Hindlimb muscle (tissue), 1 donor: ENCODE measurements around the gene TMEM45A. TPM values are rescaled to one million over a fixed set of nuclear protein-coding genes. Genes with fewer than 3 reads are reported as not detected.
"Not testable (repeated sequence)": the region's sequence is repeated elsewhere in the genome, so short reads cannot be mapped to it uniquely, and the experiment has no call there.

ENCODE experiments used
- DNase-seq: peaks from one replicate; pipeline ENCODE4 v3.0.0-alpha.2; 2013
- polyA plus RNA-seq: library from polyadenylated mRNA; unstranded; fragments of 120-200 nt; gene quantifications from one replicate; pipeline ENCODE4 v1.2.1, GENCODE V29; 2013; ENCODE audit not compliant: insufficient read length

The TMEM45A gene
- polyA plus RNA-seq, 1 donor, result 12.1 TPM

DNA sequence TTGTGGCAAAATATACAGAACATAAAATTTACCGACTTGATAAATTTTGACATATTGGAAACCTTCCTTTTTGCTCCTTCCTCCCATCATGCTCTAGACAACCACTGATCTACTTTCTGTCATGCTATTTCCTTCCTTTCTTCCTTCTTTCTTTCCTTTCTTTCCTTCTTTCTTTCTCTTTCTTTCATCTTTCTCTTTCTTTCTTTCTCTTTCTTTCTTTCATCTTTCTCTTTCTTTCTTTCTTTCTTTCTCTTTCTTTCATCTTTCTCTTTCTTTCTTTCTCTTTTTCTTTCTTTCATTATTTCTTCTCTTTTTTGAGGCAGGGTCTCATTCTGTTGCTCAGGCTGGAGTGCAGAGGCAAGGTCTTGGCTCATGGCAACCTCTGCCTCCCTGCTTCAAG is 8.9 kb upstream of the TMEM45A start:
- no peak for DNase-seq

DNA sequence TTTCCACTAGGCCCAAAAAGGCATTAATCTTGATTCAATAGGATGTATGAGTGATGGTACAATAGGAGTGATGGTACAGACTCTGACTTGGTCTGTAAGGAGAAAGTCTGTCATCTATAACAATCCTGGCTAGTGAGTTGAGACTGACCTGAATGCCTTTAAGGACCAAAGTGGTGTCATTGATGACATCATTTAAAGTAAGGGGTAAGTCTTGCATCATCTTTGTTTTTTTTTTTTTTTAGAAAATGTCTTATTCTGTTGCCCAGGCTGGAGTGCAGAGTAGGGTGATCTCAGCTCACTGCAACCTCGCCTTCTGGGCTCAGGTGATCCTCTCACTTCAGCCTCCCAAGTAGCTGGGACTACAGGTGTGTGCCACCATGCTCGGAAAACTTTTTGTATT is 5.6 kb upstream of the TMEM45A start:
- DNase-seq, result no peak

DNA sequence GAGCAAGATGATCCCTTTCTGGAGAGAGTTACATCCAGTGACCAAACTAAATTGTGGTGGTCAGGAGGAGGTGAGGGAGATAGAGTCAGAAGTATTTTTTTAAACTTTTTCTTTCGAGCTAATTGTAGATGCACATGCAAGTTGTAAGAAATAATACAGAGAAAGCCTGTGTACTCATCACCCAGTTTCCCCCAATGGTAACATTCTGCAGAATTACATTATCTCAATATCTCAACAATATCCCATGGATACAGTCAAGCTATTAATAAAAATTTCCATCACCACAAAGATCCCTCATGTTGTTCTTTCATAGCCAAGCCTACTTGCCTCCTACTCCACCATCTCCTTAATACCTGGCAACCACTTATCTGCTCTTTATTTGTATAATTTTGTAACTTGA is 3.3 kb upstream of the TMEM45A start:
- no peak for DNase-seq

- no peak for DNase-seq
These were observed 4.4 kb downstream of the TMEM45A start for GRCh38 chr3:100496711-100497261.

GRCh38 chr3:100499651-100500050 is 7.2 kb downstream of the TMEM45A start:
- no peak for DNase-seq

- no peak for DNase-seq
These were observed 8.0 kb downstream of the TMEM45A start for GRCh38 chr3:100500320-100500880.

GRCh38 chr3:100503448-100503847 is 11.0 kb downstream of the TMEM45A start:
- DNase-seq, result no peak

DNA sequence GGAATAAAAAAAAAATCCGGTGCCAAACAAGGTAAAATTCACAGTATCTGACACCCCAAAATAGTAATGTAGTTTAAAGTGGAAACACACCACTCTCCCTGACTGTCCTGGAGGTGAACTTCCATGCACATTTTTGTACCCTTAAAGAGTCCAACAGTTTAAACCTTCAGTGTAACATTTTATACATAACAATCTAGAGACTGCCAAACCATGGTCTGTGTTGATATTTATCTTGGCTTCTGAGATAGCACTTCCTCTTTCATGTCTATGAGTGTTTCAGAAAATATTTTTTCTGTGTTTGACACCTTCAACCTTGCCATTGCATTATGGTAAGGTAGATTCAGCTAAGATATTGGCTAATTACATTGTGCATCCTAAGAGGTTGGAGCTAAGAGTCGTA is 13.9 kb downstream of the TMEM45A start:
- DNase-seq, result no peak

GRCh38 chr3:100509818-100510217 is 17.4 kb downstream of the TMEM45A start:
- DNase-seq, result not testable (repeated sequence)

- DNase-seq, result no peak
These were observed 23.8 kb downstream of the TMEM45A start for GRCh38 chr3:100516232-100516631.

DNA sequence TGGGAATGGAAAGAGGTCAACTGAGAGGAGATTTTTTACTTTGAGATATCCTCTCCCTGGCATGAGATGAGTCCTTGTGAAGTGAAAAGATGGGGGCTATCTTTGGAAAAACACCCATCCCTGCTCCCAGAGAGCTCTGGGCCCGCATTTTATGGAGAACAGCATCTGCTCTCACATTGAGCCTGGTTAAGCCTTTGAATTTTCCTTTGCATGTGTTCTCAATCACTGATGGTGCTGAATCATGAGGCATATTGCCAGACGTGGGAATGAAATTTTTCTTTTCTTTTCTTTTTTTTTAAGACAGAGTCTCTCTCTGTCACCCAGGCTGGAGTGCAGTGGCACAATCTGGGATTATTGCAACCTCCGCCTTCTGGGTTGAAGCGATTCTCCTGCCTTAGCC is 24.4 kb downstream of the TMEM45A start:
- DNase-seq, result no peak

DNA sequence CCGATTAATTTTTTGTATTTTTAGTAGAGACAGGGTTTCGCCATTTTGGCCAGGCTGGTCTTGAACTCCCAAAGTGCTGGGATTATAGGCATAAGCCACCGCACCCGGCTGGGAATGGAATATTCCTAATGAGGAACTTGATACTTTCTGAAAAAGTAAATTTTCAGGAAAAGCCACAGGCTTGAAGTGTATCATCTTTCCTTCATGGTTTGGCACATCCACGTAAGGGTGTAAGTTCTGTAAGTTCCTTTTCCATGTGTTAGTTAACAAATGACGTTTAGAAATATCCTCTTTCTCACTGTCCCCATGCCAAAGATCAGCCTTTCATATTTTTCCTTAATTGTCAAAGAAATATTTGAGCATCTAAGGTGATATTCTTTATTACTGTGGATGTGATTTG is 24.9 kb downstream of the TMEM45A start:
- DNase-seq, result no peak

DNA sequence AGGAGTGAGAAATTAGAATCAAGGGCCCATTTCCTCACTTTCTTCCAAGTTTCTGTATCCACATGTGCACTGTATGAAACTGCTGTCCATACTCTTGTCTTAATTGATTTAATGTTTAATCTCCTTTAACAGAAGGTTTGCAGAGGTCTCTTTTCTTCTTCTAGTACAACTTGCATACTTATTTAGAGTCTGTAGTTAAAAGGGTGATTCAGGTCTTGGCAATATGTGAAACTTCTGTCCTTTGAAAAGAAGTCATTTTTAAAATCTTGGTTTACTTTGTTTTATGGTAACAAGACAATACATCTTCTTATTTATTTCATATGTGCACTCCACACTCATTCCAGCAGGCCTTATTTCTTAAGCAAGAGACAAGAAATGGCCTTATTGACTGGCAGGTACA is 25.8 kb downstream of the TMEM45A start:
- DNase-seq, result no peak

GRCh38 chr3:100518983-100519382 is 26.6 kb downstream of the TMEM45A start:
- no peak for DNase-seq

- no peak for DNase-seq
These were observed 29.0 kb downstream of the TMEM45A start for GRCh38 chr3:100521439-100521845.

- DNase-seq, result no peak
These were observed 29.7 kb downstream of the TMEM45A start for GRCh38 chr3:100522125-100522524.

DNA sequence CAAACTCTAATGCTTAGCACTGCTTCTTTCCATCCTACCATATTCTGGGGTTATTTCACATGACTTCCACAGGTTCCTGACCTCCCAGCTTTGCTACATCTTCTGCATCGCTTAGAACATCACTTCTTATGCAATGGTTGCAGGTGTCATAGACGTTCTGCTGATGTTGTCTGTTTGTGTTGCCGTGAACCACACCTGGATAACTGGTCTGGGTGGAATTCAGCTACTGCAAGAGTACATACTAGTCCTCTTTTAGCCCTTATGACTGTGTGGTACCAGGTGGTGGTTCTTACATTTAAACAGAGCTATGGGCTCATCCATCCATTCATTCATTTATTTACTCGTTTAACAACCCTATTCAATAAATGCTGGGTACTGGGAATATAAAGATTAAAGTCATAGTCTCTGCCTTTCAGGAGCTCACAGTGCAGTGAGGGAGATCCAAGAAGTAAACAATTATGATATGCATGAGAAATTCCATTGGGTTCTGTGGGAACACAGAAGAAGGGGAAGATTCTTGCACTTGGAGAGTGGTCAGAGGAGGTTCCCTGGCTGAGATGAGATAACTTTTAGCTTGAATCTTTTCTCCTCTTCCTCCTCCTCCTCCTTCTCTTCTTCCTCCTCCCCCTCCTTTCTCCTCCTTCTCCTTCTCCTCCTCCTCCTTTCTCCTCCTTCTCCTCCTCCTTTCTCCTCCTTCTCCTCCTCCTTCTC is 30.8 kb downstream of the TMEM45A start:
- no peak for DNase-seq

DNA sequence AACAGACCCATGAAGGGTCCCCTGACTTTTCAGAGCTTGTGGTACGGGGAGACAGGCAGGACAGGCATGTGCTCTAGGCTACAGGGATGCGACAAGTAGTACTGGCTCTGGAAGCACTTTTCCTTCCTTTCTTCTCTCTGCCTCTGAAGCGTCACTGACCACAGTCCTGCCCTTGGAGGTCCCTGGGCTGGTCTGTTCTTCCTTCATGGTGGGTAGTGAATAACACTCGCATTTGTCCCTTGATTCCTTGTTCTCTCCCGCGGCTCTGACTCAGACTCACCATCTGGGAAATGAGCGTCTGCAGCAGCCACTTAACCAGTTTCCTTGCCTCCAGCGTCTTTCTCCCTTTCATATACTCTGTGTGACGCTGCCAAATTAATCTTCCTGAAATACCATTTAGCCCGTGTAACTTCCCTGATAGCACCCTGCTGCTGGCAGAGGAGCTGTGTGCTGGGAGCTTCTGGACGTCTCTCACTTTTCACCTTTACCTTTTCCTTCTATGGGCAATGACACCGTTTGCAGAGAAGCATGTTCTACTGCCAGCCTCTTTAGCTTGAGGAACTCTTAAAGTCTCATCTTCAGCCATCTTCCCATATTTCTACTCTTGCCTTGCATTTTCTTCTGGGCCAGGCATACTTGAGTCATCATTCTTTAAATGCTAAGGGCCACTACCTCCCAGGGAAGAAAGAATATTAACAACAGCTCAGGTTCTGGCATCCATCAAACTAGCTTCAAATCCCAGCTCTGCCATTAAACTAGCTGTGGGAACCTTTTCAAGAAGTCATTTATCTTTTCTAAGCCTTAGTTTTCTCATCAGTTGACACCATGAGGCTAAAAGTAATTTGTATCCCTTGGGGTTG is 33.6 kb downstream of the TMEM45A start:
- DNase-seq, result no peak

DNA sequence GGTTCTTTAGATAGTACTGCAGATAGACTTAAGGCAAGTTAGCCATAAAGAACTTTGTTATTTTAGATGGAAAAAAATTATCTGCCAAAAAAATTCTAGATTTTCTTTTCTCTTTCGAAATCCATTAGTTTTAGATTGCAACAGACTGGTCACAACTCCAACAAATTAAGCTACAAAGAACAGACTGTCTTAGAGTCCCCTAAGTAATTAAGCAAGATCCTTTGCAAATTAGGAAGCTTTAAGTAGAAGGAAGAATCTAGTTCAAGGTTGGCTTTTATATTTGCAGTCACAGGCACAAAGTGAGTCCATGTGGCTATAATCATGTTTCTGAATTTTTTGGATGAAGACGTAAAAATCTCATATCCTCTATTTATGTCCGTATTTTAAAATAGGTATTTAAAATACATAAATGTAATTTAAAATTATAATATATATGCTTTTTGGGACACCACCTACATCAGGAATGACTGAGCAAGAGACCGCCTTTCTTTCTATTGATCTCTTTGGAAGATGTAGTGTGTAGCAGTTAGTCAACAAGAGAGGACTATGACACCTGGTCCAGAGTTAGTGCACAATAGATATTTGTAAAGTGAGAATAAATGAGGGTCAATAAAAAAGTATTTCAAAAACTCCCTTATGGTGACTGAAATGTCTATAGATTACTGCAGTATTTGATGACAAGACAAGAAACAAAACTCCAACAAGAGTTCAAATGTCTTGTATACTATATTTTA is 34.4 kb downstream of the TMEM45A start:
- no peak for DNase-seq

DNA sequence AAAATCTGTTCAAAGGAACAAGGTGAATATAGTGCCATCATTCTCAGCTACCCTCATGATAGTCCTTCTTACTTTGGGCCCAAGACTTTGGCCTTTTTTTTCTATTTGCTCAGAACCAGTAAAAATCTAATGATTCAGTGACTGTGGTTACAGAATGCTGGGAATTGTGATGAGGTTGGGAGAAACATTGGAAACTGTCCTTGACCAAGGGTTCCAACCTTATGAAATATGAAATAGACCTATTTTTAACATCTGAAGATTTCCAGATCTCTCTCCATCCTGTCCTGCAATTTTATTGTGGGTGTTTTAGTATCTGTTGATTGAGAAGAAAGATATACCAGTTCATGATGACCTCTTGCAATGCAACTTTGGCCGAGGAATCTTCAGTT is 34.9 kb downstream of the TMEM45A start:
- DNase-seq, result no peak

DNA sequence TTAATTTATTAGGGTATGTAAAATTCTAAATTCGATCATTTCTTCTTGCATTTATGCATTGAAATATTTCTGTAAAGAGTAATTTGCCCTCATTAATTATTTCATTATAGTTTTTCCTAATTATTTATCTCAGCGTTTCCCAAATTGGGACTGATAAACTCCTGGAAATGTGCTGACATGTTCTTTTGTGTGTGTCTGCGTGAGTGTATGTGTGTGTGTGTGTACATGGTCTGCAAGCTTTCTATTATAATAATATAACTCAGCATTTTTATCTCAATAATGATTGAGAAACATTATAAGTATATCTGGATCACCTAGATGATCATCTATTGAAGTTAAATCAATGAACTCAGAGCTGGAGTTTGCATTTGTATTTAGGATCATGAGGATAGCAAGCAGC is 38.7 kb downstream of the TMEM45A start:
- no peak for DNase-seq

DNA sequence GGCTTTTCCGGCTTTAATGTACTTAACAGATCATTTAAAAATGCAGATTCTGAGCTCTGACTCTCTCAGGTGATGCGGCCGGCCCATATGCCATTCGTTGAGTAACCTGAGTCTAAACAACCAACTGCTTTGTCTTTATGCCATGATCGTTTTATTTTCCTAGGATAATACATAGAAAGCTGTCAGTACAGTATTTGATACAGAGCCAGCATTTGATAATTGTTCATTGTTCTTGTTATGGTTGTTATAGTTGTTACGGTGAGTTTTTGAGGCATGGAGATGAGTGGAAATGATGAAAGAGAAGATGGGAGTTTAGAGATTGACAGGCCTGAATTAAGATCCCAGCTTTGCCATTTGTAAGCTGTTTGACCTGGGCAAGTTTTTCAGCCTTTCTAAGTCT is 40.0 kb downstream of the TMEM45A start:
- no peak for DNase-seq

DNA sequence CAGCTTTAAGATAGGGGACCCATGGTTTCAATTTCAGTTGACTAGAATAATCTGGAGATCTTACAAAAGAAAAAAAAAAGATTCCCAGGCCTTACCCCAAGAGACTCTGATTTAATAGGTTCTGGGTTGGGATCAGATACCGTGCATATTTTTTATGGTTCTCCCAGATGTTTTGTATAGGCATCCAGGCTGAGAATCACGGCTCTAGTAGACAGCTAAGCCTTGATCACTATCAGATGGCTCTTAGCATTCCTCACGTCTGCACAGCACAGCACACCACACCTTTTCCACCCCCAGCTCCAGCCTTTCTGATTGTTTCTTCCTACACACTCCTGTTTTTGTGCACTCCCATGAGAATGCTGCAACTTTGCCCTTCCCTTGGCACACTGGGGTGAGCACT is 40.8 kb downstream of the TMEM45A start:
- DNase-seq, result no peak
